NCI-H1436 (cell line): Measurements from ENCODE around the gene IRF2.

ENCODE experiments used
- DNase-seq: peaks from one replicate; lab custom pipeline; 2025; lab: John Stamatoyannopoulos, UW

Gene IRF2

GRCh38 chr4:184450743-184451535, 23.4 kb downstream of the IRF2 start:
- no peak for DNase-seq

DNA sequence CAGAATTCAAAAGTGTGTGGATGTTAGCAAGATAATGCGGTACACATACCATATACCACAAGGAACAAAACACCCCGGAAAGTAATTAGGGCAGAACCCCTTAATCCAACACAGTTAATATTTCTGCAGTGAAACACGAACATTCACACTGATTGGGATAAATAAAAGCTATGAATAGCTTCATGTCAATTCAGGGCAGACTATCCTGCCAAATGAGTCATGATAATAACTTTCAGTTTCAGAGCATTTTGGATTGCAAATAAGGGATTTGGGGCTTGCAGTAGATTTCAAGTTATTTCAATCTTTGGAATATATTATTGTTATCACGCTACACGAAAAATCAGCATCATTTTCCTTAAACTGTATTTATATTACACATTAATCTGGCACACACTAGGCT, 24.3 kb downstream of the IRF2 start:
- no peak for DNase-seq

- DNase-seq = no peak
Observed at GRCh38 chr4:184448821-184449220, 25.5 kb downstream of the IRF2 start.

DNA sequence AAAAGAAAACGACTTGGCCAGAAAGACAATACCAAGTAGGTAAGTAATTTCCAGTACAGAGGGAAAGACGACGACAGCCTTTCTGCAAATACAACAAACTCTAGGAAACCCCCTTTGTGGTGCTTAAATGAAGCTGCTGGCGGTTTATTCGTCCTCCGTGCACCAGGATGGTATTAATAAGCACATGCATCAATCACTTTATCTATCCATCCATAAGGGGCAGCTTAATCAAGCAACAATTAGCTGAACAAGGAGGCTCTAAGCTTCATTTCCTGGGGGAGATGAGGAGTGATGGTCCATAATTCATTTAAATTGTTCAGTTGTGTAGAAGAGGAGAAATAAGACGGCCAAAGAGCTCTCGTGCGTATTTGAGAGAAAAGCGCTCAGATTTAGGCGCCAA, 26.2 kb downstream of the IRF2 start:
- DNase-seq = no peak

DNA sequence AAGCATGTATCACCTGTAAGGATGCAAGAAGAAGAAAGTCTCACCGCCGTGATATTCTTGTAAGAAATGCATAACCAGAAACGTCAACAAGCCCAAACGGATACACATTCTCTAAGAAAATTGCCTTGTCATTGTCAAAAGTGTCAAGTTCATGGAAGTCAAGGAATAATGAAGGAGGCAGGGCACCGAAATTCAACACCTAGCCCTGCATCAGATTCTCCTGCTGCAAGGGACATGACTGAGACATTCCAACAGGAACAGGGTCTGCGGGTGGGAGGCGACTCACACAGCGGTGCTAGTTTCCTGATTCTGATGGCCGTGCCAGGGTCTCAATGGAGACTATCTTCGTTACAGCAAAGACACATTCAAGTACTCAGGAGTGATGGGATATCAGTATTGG, 26.7 kb downstream of the IRF2 start:
- DNase-seq = no peak

DNA sequence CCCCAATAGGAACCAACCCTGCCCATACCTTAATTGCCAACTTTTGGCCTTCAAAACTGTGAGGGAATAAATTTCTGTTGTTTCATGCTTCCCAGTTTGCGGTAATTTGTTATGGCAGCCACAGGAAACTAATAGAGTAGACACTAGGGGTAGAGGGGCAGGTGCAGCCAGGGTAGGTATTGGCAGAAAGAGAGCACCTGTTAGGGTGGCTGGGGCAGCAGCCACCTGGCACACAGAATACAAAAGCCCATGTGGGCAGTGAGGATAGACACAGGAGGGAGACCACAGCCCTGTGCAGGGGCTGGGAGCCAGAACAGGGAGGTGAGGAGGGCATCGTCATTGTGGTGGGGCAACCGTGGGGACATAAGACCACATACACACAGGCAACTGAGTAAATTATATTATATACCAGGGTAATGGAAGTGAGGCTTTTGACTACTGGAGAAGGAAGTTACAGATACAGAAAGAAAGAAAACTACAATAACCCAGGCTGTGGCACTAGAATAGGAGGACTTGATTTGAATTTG, 28.2 kb downstream of the IRF2 start:
- DNase-seq = no peak

DNA sequence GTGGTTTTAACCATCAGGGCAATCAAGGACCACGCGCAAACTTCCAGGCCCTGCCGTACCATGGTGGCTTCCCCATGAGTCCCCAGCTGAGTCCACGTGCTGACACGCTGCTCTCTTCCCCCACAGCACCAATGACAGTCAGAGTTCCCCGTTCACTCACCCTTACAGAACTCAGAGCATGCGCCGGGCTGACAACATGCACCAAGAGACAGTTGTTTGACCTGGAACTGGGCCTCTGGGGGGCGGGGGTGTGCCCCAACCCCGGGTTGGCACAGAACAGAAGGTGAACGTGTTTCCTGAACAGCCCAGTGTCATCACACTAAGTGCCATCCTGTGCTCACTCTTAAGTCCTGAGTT, 29.4 kb downstream of the IRF2 start:
- DNase-seq = no peak

- no peak for DNase-seq
Observed at GRCh38 chr4:184444215-184444952, 30.0 kb downstream of the IRF2 start.

- DNase-seq = no peak
Observed at GRCh38 chr4:184443318-184443717, 31.0 kb downstream of the IRF2 start.

GRCh38 chr4:184442314-184442635, 32.1 kb downstream of the IRF2 start:
- DNase-seq = no peak

DNA sequence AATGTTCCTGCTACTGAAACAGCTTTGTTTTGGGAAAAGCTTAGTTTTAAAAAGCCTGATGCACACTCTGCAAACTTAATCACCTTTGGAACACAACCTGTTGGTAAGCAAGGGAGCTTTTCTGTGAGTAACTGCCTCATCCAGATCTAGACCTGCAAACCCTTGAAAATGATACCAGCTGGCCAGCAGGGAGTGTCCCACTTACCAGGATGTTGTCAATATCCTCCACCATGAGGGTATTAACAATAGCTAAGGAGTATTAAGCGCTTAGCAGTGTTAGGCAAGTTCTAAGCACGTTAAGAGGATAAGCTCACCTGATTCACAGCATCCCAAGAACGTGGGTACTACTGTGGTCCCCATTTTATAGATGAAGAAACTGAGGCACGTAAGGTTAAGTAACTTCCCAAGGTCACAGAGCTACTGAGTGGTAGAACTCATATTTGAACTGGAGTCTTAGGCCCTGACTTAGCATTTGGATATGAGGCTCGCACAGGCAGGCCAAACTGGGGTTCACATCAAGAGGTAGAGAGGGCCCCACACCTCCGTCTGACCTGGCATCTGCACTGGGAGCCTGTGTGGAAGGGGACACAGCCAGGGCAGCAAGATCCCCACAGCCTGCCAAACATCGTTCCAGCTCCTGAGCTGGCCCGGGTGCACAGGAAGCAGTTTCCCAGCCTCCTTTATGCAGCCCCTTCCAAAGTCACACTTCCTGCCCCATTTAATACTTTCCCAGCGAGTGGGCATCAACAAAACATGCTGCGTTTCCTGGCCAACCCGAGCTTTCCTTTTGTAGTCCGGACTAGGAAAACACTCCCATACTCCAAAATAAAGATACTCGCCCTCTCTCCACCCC, 32.7 kb downstream of the IRF2 start:
- DNase-seq = no peak

GRCh38 chr4:184440595-184441358, 33.6 kb downstream of the IRF2 start:
- DNase-seq = no peak

DNA sequence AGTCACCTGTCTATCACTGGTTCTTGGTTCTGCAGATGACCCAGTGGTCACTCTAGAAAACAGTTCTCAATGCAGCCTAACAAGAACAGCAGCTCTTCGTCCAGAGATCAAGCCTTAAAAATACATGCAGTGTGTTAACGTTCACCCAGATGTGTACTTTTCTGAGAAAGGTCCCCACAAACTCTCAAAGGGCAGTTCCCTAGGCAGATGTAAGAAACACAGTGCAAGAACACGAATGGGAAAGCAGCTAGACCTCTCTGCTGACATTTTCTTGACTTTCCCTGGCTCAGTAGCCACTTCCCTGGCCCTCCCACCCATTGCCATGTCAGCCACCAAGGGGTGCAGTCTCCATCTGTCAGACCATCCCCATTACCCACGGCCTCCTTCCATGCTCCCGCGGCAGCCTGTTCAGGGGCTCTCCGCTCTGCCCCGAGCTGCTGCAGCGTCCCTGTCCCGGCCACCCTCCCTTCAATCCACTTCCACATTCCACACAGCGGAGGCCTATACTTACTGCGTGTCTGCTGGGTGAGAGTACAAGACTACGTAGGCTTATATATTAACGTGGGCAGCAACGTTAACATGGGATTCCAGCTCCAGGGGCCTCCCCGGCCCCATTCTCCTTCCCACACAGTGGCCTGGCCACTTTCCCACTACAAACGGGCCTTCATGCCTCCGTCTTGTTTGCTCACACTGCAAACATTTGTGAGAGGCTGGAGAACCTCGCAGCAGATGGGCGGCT, 34.3 kb downstream of the IRF2 start:
- no peak for DNase-seq

DNA sequence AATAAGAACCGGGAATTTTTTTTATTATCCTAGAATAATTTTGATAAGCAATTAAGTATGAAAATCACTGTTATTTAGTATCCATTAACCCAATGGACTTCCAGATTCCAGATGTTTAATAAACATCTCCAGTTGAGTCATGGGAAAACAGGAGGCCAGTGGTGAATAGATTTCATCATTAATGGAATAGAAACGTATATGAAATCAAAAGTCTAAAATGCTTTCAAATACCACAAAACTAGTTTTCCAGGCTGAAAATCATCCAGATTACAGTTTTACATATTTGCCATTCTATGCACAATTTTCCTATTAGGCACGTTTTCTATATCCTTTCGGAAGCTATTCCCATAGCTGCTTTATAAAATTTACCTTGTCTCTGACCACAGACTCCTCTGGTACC, 35.0 kb downstream of the IRF2 start:
- no peak for DNase-seq

DNA sequence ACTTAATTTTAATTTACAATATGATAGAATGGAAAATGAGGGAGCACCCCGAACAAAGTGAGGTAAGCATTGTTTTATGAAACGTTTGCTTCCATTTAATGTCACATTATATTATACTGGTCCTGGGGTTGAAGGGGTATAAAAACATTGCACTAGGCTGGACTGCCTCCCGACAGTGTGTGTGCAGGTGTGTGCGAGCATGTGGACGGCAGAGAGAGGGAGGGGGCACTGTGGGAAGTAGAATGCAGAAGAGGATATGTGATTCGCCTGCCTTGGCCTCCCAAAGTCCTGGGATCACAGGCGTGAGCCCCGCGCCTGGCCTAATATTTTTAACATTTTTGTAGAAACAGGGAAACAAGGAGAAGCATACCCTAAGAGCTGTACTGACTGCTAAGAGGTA, 36.0 kb downstream of the IRF2 start:
- no peak for DNase-seq

- DNase-seq = peak; percentile 58
Observed at GRCh38 chr4:184437565-184438265, 36.6 kb downstream of the IRF2 start.

- no peak for DNase-seq
Observed at GRCh38 chr4:184434501-184435066, 39.8 kb downstream of the IRF2 start.

- DNase-seq = no peak
Observed at GRCh38 chr4:184434021-184434420, 40.3 kb downstream of the IRF2 start.

DNA sequence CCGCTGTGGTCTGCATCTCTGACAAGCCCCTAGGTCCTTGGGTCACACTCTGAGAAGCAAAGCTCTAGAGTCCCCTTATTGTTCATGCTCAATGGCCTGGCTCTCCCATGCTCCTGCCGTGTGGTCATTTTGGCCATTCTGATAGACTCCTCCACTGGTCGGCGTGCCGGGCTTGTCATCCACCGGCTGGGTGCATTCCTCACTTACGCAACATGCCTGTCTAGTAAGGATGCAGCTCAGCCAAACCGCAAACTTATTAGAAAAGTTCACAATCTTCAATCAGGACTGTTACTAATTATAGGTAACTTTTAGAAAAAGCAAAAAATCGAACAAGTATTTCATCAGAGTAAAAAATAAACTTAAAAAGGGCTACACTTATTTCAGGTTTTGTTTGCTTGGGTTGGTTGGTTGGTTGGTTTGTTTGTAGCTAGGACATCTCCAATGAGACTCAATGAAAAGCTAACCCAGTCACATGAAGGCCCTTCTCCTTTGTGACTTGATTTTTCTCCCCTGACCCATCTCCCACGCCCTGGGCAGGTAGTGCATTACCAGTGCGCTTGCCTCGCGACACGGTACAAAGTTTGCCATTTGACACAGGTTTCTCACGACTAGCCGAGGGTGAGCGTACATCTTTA, 41.0 kb downstream of the IRF2 start:
- DNase-seq = no peak
